ENCODE data around the gene PDE6G.

DNA sequence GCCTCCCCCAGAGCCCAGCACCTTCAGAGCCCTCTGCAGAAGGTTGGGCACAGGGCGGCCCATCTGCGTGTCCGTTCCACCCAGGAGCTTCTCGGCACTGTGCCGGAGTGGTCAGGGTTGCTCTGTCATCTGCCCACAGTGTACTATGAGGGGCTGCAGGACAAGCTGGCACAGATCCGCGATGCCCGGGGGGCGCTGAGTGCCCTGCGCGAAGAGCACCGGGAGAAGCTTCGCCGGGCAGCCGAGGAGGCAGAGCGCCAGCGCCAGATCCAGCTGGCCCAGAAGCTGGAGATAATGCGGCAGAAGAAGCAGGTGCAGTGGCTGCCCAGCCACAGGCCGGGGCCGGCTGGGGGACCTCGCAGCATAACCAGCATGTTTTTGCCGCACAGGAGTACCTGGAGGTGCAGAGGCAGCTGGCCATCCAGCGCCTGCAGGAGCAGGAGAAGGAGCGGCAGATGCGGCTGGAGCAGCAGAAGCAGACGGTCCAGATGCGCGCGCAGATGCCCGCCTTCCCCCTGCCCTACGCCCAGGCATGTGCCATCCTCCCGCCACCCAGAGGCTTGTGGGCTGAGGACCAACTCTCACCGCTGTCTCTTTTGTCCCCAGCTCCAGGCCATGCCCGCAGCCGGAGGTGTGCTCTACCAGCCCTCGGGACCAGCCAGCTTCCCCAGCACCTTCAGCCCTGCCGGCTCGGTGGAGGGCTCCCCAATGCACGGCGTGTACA, 40.0 kb upstream of the PDE6G start:
- TF ChIP-seq POLR2AphosphoS5 (IDR thresholded peaks at IDR 0.05; ENCODE audit: low read depth, low read length): no peak
- no peak for TF ChIP-seq CTCF (IDR thresholded peaks at IDR 0.05)
- no peak for TF ChIP-seq TCF7L2 (IDR thresholded peaks at IDR 0.05; ENCODE audit: low read depth, low read length)
